HG02759 (cell line): Measurements from ENCODE around the gene RHOB.

ENCODE experiments used
- ATAC-seq: cut with Tn5 transposase; IDR thresholded peaks from one replicate; pipeline ENCODE4 v1.9.1; 2021; ENCODE audit warnings: mild to moderate bottlenecking, moderate library complexity; ENCODE audit not compliant: unreplicated experiment

The RHOB gene

DNA sequence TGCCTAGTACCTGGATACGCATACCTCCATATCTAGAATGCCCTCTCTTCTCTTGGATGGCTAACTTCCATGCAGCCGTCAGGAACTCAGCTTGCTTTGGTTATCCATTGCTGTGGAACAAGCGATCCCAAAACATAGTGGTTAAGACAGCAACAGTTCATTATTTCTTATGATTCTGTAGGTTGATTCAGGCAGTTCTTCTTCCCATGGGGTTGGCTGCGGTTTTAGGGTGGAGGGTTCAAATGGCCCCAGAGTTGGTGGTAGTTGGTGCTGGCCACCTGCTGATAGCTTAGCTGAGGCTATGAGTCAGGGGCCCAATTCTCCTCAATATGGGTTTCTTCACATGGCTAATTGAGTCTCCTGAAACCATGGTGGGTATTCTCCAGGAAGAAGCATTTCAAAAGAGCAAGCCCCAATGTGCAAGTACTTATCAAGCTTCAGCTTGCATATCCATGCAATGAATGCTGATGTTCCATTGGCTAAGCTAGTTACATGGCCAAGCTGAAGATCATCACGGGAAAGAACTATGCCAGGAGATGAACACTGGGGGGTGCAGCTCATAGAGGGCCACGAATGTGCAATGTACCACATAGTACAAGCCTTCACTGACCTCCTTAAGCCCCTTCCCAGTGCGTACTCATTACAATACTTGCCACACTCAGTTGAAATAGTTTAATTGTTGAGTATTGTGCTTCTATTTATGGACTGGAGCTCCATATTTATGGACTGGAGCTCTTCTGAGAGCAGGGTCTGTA, 10.0 kb upstream of the RHOB start:
- ATAC-seq, result no peak

DNA sequence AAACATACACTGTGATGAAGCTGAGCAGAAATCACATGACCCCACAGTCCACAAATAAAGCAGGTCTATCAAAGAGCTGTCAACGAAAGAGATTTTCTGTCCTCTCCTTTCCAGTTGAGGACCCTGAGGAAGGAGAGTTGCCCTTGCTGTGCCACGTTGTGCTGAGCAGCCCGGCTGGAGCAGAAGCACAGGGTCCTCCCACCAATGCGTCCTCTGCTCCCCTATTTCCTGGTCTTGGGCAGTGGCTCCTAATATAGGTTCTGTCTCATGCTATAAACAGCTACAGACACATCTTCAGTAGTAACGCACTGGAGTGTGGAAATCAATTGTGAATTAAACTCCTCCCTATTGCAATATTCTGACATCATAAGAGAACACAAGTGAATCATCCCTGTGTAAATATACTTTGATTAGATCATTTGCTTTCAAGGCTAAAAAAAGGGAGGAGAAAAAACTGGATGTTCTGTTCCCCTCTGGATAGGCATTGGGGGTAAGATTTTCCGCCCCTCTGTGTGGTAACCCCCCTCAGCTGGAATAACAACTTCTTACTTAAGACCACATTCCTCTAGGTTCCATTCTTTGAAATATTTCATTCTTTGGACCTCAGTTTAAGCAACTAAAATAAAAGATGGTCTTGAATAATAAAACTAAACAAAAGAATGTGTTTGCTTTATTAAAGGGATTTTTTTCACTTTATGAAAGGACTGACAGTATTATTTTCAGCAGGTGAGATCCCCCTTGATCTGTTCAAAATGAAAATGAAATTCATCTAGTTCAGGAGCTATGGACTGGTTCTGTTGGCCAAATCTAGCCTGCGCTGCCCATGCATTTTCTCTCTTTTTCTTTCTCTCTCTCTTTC, 8.3 kb upstream of the RHOB start:
- ATAC-seq, result no peak

DNA sequence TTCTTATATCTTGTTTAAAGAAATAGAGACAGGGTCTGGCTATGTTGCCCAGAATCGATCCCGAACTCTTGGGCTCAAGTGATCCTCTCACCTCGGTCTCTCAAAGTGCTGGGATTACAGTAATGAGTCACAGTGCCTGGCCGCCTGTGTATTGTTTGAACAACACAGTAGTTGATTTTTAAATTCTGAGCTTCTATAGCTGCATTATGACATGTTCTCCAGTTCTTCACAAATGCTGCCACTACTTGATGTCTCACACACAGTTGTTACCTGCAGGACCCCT, 7.7 kb upstream of the RHOB start:
- ATAC-seq, result no peak

DNA sequence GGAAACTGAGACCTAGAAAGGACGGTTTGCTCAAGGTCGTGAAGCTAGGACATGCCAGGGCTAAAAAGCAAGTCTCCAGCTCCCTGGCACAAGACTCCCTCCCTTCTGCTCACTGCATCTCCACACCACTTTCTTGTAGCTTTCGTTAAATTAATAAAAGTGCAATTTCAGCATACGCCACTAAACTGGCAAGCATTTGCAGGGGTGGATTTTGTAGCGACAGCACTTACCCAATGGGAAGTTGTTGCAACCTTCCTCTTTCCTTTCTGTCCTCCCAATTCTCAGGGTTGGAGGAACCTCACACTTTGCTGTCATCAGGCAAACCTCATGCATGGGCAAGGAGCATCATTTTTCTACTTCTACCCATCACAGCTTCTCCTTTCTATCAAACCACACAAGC, 7.4 kb upstream of the RHOB start:
- no peak for ATAC-seq

DNA sequence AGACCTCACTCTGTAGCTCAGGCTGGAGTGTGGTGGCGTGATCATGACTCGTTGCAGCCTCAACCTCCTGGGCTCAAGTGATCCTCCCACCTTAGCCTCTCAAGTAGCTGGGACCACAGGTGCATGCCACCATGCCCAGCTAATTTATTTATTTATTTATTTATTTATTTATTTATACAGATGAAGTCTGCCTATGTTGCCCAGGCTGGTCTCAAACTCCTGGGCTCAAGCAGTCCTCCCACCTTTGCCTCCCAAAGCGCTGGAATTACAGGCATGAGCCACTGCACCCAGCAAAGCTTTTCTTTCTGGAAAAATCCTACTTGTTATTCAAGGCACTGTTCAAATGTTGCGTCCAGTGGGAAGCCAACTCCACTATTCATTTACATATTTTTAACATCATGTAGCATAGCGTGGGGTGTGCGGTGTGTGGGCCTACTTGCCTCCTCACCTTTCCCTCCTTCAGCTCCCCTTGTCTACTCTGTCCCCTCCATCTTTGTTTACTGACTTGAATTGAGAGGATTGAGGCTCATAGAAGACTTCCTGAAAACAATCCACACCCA, 6.8 kb upstream of the RHOB start:
- ATAC-seq, result no peak

DNA sequence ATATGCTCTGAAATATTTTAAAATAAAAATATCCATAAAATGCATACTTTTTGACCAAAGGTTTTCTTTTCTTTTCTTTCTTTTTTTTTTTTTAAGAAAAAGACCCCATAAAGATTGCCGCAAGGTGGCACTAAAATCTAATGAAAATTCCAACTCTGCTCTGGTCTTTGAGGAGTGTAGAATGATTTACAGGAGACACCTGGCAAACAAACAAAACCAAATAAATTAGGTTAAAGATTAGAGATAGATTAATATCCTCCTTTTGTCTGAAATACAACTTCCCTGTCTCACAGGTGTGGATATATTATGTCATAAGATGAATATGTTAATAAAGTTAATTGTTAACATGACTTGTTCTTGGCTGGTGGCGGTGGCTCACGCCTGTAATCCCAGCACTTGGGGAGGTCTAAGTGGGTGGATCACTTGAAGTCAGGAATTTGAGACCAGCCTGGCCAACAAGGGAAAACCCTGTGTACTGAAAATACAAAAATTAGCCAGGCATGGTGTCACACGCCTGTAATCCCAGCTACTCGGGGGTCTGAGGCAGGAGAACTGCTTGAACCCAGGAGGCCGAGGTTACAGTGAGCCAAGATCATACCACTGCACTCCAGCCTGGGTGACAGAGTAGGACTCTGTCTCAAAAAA, 3.5 kb upstream of the RHOB start:
- no peak for ATAC-seq

DNA sequence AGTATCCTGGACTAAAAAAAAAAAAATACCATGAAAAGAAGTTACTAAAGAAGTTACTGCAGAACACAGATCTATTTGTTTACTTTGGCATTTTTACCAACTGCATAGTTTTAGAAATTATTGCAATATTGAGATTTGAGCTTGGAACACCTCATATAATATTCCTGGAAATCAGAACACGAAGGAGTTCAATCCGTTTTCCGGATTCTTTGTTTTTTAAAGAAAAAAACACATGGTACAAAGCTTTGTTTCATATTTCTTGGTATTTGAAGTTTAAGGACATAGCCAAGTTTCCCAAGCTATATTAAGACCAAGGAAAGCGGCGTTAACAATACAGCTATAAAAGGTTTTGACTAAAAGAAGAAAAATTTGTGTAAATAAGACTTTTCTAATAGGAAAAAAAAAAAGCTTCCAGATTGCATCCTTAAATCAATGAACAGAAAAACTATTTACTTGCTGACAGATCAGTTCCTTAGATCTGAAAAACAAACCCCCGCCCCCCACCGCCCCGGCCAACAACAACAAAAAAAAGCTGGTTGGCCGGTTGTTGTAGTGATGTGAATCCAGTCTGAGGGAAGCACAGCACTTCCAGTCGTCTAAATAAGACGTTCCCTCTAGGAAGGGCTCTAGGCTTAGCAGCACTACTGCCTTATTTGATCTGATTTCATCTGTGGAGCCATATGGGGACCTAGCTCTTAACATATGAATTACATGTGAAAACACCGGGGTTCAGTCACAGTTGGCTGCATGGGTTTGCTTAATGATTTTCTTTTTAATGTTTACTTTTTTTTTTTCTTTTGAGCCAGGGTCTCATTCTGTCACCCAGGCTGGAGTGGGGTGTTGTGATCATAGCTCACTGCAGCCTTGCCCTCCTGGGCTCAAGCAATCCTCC, 2.5 kb upstream of the RHOB start:
- ATAC-seq, result no peak

DNA sequence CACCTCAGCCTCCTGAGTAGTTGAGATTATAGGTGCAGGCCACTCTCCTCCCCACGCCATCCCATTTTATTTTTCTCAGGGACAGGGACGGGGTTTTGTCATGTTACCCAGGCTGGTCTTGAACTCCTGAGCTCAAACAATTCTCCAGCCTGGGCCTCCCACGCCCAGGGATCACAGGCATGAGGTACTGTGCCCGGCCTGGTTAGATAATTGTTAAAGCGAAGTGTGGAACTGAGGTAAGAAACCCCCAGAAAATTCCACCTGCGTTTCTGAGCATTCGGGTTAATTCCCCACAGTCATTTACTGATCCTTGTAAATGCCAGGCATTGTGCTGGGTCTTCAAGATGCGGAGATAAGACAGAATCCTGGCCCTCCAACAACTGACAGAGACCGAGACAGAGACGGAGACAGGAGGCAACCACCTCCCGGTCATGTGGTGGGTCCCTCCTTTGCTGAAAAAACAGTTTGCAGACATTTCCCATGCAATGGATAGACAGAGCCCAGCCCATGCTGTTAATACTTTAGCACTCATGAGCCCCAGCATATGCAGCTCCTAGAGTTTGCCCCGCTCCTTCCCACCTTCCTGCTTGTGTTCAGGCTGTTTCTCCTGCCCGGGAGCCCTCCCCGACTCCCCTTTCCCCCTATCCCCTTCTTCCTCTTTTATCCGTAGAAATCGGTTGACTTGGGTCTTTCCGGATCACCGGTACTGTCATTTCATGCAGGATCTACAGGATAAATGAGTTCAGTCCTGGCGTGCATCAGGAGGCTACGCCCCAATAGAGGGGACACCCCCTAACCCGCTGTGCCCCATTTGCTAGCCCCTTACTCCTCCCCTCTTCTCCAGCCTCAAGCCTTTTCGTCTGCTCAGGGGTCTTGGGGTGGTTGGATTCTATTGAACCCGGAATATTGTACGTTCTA, 1.6 kb upstream of the RHOB start:
- ATAC-seq, result no peak

DNA sequence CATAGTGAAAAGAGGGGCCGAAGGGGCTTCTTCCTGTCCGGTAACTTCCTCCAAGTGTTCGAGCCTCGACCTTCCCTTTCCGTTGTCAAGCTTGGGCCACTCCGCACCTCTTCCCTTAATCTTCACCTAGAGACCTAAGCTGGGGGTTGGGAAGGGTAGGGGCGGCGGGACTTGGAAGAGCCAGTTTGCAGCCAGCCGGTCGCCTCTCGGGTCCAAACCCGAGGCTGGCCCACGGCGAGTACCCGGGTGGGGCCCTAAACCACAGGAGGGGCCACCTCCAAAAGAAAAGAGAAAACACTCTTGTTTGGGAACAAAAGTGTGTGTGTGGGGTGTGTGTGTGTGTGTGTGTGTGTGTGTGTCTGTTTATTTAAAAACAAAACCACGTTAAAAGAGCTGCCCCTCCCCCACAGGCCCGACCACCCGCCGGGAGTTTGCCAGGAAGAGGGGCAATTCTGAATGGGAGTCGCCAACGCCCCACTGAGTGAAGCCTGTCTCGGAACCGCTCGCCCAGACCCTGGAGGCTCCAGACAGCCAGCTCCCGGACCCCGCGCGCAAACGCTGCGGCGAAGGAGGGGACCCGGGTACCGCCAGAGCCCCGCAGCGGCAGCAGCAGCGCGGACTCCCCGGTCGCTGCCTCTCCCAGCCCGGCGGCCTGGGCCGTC, 488 bp upstream of the RHOB start:
- ATAC-seq, result no peak

DNA sequence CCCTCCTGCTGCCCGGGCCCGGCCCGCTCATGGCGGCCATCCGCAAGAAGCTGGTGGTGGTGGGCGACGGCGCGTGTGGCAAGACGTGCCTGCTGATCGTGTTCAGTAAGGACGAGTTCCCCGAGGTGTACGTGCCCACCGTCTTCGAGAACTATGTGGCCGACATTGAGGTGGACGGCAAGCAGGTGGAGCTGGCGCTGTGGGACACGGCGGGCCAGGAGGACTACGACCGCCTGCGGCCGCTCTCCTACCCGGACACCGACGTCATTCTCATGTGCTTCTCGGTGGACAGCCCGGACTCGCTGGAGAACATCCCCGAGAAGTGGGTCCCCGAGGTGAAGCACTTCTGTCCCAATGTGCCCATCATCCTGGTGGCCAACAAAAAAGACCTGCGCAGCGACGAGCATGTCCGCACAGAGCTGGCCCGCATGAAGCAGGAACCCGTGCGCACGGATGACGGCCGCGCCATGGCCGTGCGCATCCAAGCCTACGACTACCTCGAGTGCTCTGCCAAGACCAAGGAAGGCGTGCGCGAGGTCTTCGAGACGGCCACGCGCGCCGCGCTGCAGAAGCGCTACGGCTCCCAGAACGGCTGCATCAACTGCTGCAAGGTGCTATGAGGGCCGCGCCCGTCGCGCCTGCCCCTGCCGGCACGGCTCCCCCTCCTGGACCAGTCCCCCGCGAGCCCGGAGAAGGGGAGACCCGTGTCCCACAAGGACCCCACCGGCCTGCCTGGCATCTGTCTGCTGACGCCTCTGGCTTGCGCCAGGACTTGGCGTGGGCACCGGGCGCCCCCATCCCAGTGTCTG, 767 bp downstream of the RHOB start:
- no peak for ATAC-seq

DNA sequence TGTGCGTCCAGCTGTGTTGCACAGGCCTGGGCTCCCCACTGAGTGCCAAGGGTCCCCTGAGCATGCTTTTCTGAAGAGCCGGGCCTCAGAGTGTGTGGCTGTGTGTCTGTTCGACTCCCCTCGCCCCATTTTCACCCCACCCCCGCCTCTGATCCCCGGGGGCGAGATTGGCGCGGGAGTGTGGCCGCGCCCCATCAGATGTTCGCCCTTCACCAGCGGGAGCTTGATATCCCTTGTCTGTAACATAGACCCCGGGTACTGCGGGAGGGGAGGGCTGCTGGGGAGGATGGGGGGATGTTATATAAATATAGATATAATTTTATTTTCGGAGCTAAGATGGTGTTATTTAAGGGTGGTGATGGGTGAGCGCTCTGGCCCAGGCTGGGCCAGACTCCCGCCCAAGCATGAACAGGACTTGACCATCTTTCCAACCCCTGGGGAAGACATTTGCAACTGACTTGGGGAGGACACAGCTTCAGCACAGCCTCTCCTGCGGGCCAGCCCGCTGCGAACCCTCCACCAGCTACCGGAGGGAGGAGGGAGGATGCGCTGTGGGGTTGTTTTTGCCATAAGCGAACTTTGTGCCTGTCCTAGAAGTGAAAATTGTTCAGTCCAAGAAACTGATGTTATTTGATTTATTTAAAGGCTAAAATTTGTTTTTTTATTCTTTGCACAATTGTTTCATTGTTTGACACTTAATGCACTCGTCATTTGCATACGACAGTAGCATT, 1.5 kb downstream of the RHOB start:
- ATAC-seq, result no peak

DNA sequence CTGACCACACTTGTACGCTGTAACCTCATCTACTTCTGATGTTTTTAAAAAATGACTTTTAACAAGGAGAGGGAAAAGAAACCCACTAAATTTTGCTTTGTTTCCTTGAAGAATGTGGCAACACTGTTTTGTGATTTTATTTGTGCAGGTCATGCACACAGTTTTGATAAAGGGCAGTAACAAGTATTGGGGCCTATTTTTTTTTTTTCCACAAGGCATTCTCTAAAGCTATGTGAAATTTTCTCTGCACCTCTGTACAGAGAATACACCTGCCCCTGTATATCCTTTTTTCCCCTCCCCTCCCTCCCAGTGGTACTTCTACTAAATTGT, 2.1 kb downstream of the RHOB start:
- no peak for ATAC-seq

DNA sequence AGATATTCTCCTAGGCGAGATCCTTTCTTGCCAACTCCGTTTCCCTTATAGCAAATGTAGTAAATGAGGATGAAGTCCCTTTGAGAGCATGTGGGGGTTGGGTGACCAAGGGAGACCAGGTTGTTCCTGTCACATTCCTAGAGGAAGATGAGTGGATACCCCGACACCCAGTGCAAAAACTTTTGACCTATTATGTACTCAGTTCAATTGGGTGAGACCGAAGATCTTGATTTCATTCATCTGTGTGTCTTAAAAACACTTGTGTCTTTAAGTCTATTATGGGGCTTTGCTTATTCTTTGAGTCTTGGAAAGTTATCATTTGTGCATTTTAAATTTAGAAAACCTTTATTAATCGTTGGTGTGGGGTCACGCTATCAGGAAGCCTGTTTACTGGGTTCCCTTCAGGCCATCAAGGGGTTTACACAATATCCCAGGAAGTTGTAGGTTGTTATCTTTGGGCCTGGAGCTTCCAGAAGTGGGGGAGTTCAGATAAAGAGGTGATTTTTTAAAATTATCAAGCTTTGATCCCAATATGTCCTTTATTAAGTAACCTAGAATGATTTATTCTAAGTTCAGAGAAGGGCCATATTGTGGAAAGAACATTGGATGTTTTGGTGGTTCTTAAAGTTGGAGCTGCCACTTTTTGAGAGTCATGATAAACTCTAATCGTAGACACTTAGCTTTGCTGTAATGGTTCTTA, 2.8 kb downstream of the RHOB start:
- no peak for ATAC-seq

DNA sequence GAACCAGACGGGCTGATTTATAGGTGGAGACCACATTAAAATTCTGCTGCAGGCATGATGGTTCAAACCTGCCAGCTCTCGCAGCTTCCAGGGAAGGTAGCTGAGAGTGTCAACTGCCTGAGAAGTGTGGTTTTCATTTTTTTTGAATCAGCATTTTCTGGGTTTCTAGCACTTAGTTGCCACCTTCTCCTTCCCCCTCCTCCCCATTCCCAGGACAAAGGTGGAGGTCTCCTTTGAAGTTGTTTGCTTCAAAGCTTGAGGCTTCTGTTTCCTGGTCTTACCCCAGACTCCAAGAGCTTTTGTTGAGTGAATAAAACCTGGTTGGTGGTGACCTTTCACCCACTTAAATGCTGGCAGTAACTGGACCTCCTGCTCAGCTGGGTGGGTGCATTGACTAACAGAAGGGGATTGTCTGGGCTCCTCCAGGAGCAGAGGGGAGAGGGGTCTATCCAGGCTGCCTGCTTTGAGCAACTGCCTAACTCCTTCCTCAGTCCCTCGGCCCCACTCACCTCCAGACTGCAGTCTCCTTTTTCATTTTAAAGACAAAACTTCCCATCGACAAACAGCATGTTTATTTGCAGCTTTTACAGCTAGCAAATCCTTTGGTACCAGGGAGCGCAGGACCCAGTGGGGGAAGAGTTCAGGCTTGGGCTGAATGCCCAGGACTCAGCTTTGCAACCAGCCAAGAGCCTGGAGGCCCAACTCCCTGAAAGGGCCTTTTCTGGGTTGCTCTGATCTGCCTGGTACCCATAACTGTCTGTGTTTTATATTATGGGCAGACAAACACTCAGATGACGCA, 3.5 kb downstream of the RHOB start:
- no peak for ATAC-seq

DNA sequence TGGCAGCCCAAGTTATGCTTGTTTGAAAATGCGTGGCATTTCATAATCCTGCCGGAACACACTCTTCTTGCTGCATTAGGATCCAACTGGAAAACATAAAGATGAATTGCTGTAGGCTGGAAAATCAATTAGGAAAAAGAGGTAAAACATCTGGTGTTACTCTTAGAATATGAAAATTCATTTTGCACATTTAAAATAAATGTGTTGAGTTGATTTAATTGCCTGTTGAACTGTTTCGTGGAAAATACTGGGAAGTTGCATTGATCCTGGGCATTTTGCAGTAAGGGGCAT, 4.1 kb downstream of the RHOB start:
- no peak for ATAC-seq

DNA sequence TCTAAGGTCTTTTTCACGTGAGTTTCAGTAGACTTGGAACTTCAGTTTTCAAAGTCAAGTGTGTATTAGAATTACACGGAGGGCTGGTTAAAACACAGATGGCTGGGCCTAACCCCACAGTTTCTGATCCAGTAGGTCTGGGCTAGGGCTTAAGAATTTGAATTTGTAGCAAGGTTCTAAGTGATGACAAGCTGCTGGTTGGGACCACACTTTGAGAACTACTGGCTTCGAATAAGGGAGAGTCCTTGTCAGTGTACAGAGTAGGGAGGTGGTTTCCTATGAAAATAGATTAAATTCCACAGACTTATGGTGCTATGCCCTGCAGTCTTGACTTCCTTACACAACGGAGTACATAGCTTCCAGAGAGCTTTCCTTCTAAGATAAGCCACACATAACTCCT, 4.5 kb downstream of the RHOB start:
- no peak for ATAC-seq
